HG03064 (cell line): ENCODE data around the gene NPY1R.

Experiments used
- ATAC-seq: cut with Tn5 transposase; IDR thresholded peaks from one replicate; pipeline ENCODE4 v1.9.1; 2021; ENCODE audit warnings: low read depth; ENCODE audit not compliant: unreplicated experiment

The NPY1R gene

GRCh38 chr4:163332526-163333406 is at the start of gene NPY1R:
TSS of gene NPY1R (minus strand) at chr4:163332596. CDS start at chr4:163326554, 6,042 bp downstream.
- peak; percentile 71 for ATAC-seq

GRCh38 chr4:163380703-163381102 is 48.3 kb upstream of the NPY1R start:
- ATAC-seq, result no peak

GRCh38 chr4:163378661-163379060 is 46.3 kb upstream of the NPY1R start:
- no peak for ATAC-seq

GRCh38 chr4:163372029-163372428 is 39.6 kb upstream of the NPY1R start:
- ATAC-seq, result no peak

- no peak for ATAC-seq
These were observed 35.3 kb upstream of the NPY1R start for GRCh38 chr4:163367651-163368050.

GRCh38 chr4:163356104-163356503 is 23.7 kb upstream of the NPY1R start:
- no peak for ATAC-seq

- ATAC-seq, result no peak
These were observed 20.7 kb upstream of the NPY1R start for GRCh38 chr4:163353054-163353453.

- ATAC-seq, result no peak
These were observed 18.3 kb upstream of the NPY1R start for GRCh38 chr4:163350672-163351071.

GRCh38 chr4:163344147-163345125 is 12.0 kb upstream of the NPY1R start:
- ATAC-seq, result no peak

GRCh38 chr4:163343604-163344146 is 11.3 kb upstream of the NPY1R start, which contains the start of gene NPY5R:
TSS of gene NPY5R (plus strand) at chr4:163343892. CDS start at chr4:163350274, 6,382 bp downstream.
- ATAC-seq, result no peak

GRCh38 chr4:163335384-163335783 is 3.0 kb upstream of the NPY1R start:
- no peak for ATAC-seq

GRCh38 chr4:163331629-163332376 is 593 bp downstream of the NPY1R start:
- ATAC-seq, result no peak

- ATAC-seq, result no peak
These were observed 1.3 kb downstream of the NPY1R start for GRCh38 chr4:163330916-163331628.

GRCh38 chr4:163317110-163317509 is 15.3 kb downstream of the NPY1R start:
- ATAC-seq, result no peak

- ATAC-seq, result no peak
These were observed 22.9 kb downstream of the NPY1R start for GRCh38 chr4:163309466-163309865.

GRCh38 chr4:163303069-163303468 is 29.3 kb downstream of the NPY1R start:
- no peak for ATAC-seq

GRCh38 chr4:163300445-163300844 is 32.0 kb downstream of the NPY1R start:
- no peak for ATAC-seq

- no peak for ATAC-seq
These were observed 37.3 kb downstream of the NPY1R start for GRCh38 chr4:163295138-163295537.

- ATAC-seq, result no peak
These were observed 48.1 kb downstream of the NPY1R start for GRCh38 chr4:163284304-163284703.
